GM18858 (cell line): Measurements from ENCODE around the gene SOHLH2.

Experiments
- ATAC-seq: cut with Tn5 transposase; IDR thresholded peaks from one replicate; pipeline ENCODE4 v1.9.1; 2021; ENCODE audit not compliant: unreplicated experiment

Gene SOHLH2

GRCh38 chr13:36190771-36191170, 23.6 kb downstream of the SOHLH2 start:
- ATAC-seq, result no peak

GRCh38 chr13:36188441-36188840, 25.9 kb downstream of the SOHLH2 start:
- ATAC-seq, result no peak

- no peak for ATAC-seq
Observed at GRCh38 chr13:36183901-36184300, 30.5 kb downstream of the SOHLH2 start.

DNA sequence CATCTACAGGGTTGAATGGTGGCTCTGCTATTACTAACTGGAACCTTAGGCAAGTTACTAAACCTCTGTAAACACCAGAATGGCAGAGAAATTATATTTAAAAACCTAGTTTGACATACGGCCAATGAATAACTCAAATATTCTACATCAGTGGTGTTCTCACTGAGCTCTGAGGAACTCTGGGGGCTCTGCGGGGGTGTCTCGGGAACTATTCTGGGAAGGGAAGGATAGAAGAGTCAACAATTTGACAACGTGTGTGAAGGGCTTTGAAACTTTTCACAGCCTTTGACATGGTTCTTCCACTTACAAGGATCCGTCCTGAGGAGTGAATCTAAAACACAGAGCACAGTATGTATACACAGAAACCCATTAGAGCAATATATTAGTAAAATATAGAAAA, 38.7 kb downstream of the SOHLH2 start:
- no peak for ATAC-seq

DNA sequence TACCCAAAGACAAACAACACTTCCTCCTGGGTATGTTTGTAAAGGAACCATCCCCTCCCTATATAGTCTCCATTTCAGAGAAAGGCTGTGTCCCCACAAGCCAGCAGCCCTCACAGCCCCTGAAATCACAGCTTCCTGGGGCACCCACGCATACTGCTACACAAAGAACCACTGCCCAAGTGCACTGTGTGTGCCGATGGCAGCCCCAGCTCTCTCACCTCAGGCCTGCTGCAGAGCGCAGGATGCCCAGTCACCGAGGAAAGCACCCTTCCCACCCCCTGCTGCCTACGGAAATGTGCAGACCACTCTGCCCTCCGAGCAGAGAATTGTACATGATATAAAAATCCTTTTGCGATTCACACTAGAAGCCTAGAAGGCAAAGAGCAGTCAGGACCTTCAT, 39.4 kb downstream of the SOHLH2 start:
- no peak for ATAC-seq

GRCh38 chr13:36173571-36174322, 40.6 kb downstream of the SOHLH2 start:
- no peak for ATAC-seq

DNA sequence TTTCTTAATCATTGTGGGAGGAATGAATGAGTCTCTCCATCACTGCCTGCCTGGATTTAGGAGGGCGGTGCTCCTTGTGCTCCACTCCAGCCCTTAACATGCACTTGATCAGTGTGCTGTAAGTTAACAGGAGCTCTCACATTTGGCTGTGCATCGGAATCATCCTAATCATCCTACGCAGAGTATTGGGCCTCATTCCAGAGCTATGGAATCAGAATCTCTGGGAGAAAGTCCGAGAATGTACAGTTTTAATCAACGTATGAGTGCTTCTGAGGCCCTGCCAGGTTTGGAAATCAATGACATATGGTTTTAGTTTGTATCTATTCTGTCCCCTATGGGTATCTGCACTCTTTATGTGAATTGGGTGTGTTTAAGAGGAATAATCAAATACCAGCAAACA, 48.3 kb downstream of the SOHLH2 start:
- no peak for ATAC-seq

GRCh38 chr13:36163809-36164308, 50.5 kb downstream of the SOHLH2 start:
- ATAC-seq, result no peak

- no peak for ATAC-seq
Observed at GRCh38 chr13:36163286-36163685, 51.1 kb downstream of the SOHLH2 start.

DNA sequence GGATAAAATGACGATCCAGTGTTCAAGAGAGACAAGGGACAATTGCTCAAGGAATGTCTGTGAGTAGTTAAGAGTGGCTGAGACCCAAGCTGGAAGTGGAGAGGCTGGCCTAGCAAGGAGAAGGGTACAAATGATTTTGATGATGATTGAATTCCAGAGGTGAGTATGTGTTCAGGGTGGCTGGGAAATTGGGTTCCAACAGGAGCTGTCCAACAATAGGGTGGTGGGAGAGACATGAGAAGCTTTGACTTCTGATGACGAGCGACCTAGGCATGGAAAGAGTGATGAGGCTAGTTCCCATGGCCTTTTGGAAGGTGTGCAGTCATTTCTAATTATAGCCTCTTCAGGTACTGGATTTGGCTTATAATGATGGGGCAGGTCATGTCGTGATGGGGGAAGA, 54.1 kb downstream of the SOHLH2 start:
- no peak for ATAC-seq

- no peak for ATAC-seq
Observed at GRCh38 chr13:36158611-36159010, 55.7 kb downstream of the SOHLH2 start.

DNA sequence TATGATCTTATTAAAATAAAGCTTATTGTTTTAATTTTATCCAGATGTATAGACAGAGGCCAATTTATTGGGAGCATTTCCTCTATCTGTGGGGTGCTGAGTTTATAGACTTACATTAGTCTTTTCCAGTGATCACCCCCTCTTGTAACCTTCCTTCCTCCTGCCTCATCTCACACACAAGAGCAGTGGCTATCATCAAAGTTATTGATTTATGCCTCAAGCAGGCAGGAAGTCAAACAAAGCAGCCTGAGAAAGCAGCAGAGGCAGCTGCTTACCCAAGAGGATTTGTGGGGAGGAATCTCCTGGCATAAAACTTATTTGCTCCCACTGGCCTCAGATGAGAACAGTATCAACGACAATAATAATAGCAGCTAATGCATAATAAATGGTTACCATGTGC, 56.9 kb downstream of the SOHLH2 start:
- ATAC-seq, result no peak

- no peak for ATAC-seq
Observed at GRCh38 chr13:36154567-36155291, 59.6 kb downstream of the SOHLH2 start.

GRCh38 chr13:36151591-36151990, 62.8 kb downstream of the SOHLH2 start:
- no peak for ATAC-seq

GRCh38 chr13:36148446-36148845, 65.9 kb downstream of the SOHLH2 start:
- no peak for ATAC-seq

DNA sequence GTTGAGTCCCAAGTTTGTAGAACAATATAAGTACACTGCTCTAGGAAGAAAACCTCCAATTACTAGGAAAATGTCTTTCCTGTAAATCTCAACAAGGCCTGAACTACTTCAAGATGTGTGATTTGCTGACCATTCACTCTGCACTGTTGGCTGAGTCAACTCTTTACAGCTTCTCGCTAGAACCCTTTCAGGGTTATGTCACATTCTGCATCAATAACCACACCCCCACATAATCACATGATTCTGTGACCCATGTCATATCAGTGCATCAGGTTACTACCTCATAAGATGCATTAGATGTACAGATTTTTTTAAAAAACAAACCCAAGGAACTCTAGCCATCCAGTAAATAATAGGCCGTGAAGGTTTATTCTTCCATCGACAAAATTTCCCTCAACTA, 67.0 kb downstream of the SOHLH2 start:
- ATAC-seq, result no peak

DNA sequence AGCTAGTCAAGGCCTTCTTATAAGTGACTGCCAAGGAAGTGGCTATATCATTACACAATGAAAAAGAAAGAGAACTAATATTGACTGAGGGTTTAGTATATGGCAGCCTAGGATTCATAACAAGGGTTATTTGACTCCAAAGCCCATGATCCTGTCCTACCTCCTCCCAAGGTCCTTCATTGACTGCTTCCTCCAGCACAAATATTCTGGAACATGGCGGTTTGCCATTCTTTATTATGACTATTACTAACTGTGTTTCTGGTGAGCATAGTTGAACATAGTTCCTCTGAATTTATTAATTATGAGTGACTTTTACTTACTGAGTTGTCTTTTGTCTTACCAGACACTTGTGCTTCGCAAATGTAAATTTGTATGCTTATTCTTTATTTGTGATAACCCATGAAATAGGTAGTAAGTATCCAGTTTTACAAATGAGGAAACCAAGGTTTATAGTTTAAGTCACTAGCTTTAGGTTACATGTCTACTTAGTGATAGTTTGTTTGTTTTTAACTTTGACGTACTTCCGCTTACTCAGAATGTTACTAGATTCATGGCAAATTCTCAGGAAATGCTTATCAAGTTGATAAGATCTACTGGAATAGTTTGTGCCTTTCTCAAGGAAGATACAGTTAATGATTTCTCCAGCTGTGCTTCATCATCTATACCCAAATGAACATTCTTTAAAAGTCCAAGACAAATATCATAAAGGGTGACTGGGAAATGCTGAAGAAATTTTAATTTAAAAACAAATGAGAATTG, 67.7 kb downstream of the SOHLH2 start:
- ATAC-seq, result no peak

DNA sequence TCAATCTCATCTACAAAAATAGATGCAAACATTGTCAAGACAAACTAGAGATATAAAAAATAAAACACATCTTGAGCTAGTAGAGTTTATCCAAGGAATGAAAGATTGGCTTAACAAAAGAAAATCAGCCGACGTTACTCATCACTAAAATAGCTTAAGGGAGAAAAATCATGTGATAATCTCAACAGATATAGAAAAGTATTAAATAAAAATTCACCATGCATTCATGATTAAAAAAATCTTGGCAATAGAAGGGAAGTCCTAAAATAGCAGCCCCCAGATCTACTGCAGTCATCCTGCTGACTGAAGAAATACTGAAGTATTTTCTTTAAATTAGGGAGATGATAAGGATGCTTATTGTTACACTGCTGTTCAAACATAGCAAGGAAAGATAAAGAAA, 70.6 kb downstream of the SOHLH2 start:
- ATAC-seq, result no peak

- ATAC-seq, result no peak
Observed at GRCh38 chr13:36142735-36143134, 71.6 kb downstream of the SOHLH2 start.

GRCh38 chr13:36135876-36136275, 78.5 kb downstream of the SOHLH2 start:
- ATAC-seq, result no peak

DNA sequence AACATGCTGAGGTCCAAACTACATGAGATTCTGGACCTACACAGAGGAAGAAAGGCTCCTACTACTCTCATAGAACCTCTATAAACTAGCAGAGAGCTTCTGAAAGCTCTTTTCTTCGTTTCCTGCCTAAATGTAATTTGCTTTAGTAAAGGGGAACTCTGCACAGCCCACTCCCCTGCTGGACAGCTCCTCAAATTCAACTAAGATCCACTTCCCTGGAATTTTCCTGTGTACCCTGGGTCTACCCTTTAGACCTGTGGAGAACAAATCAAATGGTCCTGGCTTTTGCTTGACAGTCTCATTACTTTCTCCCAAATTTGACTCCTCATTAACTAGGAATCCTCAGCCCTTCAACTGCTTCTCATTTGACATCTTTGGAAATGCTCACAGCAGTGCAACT, 79.7 kb downstream of the SOHLH2 start:
- no peak for ATAC-seq
